GM23338 (cell line): Measurements from ENCODE around the gene SASH1. TPM values are rescaled to one million over a fixed set of nuclear protein-coding genes. Genes with fewer than 3 reads are reported as not detected.

Experiments used
- ATAC-seq: fragments of 200-7000 bp; cut with Tn5 transposase; 3 replicates; pipeline ENCODE4 v1.9.1; 2020
- DNase-seq: peaks from one replicate; pipeline ENCODE4 v3.0.0-alpha.2; 2015; ENCODE audit warnings: low spot score
- H2AFZ ChIP-seq: fragments of 200-600 bp; sonication (generic); 2 replicates; pipeline ENCODE4 v1.8.0; 2016; ENCODE audit warnings: antibody characterized with exemption, mild to moderate bottlenecking, moderate library complexity
- H3F3A ChIP-seq: fragments of 200-600 bp; sonication (generic); replicated peaks from 2 replicates; pipeline ENCODE4 v1.8.0; 2017; ENCODE audit warnings: antibody characterized with exemption, mixed run types, low read depth
- H3K27ac ChIP-seq: fragments of 200-600 bp; sonication (generic); 2 replicates; pipeline ENCODE4 v1.6.1; 2016; ENCODE audit warnings: low read depth
- H3K27me3 ChIP-seq: fragments of 200-600 bp; sonication (generic); 2 replicates; pipeline ENCODE4 v1.8.0; 2016; ENCODE audit warnings: mild to moderate bottlenecking, mixed run types, moderate library complexity; ENCODE audit not compliant: insufficient read depth
- H3K36me3 ChIP-seq: fragments of 200-600 bp; sonication (generic); 2 replicates; pipeline ENCODE4 v1.8.0; 2016; ENCODE audit warnings: mild to moderate bottlenecking; ENCODE audit not compliant: insufficient read depth
- H3K4me1 ChIP-seq: fragments of 200-600 bp; sonication (generic); 2 replicates; pipeline ENCODE4 v1.8.0; 2016; ENCODE audit warnings: mild to moderate bottlenecking, moderate library complexity; ENCODE audit not compliant: insufficient read depth
- H3K4me2 ChIP-seq: fragments of 200-600 bp; sonication (generic); 2 replicates; pipeline ENCODE4 v1.7.1; 2017; ENCODE audit warnings: mixed run types
- H3K4me3 ChIP-seq: fragments of 200-600 bp; sonication (generic); 2 replicates; pipeline ENCODE4 v1.6.1; 2016; ENCODE audit warnings: mixed run types
- H3K79me2 ChIP-seq: fragments of 200-600 bp; sonication (generic); replicated peaks from 2 replicates; pipeline ENCODE4 v1.8.0; 2017; ENCODE audit warnings: mild to moderate bottlenecking; ENCODE audit not compliant: insufficient read depth
- H3K9me2 ChIP-seq: fragments of 200-600 bp; sonication (generic); 2 replicates; pipeline ENCODE4 v1.8.0; 2017; ENCODE audit not compliant: insufficient read depth
- H4K20me1 ChIP-seq: fragments of 200-600 bp; sonication (generic); replicated peaks from 2 replicates; pipeline ENCODE4 v1.8.0; 2017; ENCODE audit warnings: mild to moderate bottlenecking; ENCODE audit not compliant: insufficient read depth
- H3K27ac Mint-ChIP-seq: 2 replicates; pipeline ENCODE4 v1.8.0; 2020; ENCODE audit warnings: inconsistent platforms, mild to moderate bottlenecking, moderate library complexity, mixed read lengths
- H3K27me3 Mint-ChIP-seq: 3 replicates; pipeline ENCODE4 v1.8.0; 2022; ENCODE audit warnings: low read depth, mild to moderate bottlenecking, moderate library complexity, mixed read lengths, inconsistent platforms; ENCODE audit not compliant: insufficient read depth, poor library complexity
- H3K36me3 Mint-ChIP-seq: 3 replicates; pipeline ENCODE4 v1.8.0; 2021; ENCODE audit warnings: low read depth, mild to moderate bottlenecking, inconsistent platforms, moderate library complexity, mixed read lengths
- H3K4me1 Mint-ChIP-seq: 3 replicates; pipeline ENCODE4 v1.8.0; 2020; ENCODE audit warnings: mild to moderate bottlenecking, inconsistent platforms, mixed read lengths
- H3K4me3 Mint-ChIP-seq: 3 replicates; pipeline ENCODE4 v1.8.0; 2021; ENCODE audit warnings: moderate library complexity, mild to moderate bottlenecking, inconsistent platforms, mixed read lengths
- H3K9me3 Mint-ChIP-seq: 3 replicates; pipeline ENCODE4 v1.8.0; 2020; ENCODE audit warnings: moderate library complexity, mild to moderate bottlenecking, inconsistent platforms, mixed read lengths
- ETS1 ChIP-seq: IDR thresholded peaks from 2 replicates; pipeline ENCODE4 v1.6.1; 2016; ENCODE audit warnings: antibody characterized with exemption
- EZH2 ChIP-seq: fragments of 200-600 bp; sonication (generic); IDR thresholded peaks from one replicate; pipeline ENCODE4 v1.8.0; 2017; ENCODE audit warnings: antibody characterized with exemption, mild to moderate bottlenecking, low read depth; ENCODE audit not compliant: unreplicated experiment
- JUNB ChIP-seq: IDR thresholded peaks from one replicate; pipeline ENCODE4 v1.6.1; 2016; ENCODE audit warnings: antibody characterized with exemption; ENCODE audit not compliant: unreplicated experiment
- NANOG ChIP-seq: IDR thresholded peaks from 2 replicates; pipeline ENCODE4 v1.6.1; 2016; ENCODE audit warnings: antibody characterized with exemption, borderline replicate concordance
- POLR2AphosphoS5 ChIP-seq: IDR thresholded peaks from 2 replicates; pipeline ENCODE4 v1.6.1; 2016; ENCODE audit warnings: antibody characterized with exemption, low read depth
- REST ChIP-seq: IDR thresholded peaks from one replicate; pipeline ENCODE4 v1.6.1; 2018; ENCODE audit warnings: antibody characterized with exemption; ENCODE audit not compliant: unreplicated experiment
- STAT1 ChIP-seq: IDR thresholded peaks from one replicate; pipeline ENCODE4 v1.6.1; 2016; ENCODE audit warnings: antibody characterized with exemption; ENCODE audit not compliant: unreplicated experiment
- ZNF114 ChIP-seq: fragments of 250-450 bp; sonication (Bioruptor Pico); IDR thresholded peaks from 2 replicates; pipeline ENCODE4 v1.5.0; 2020; ENCODE audit warnings: mild to moderate bottlenecking, moderate library complexity
- ZNF331 ChIP-seq: fragments of 250-450 bp; sonication (Bioruptor Pico); IDR thresholded peaks from 2 replicates; pipeline ENCODE4 v1.5.0; 2020; ENCODE audit warnings: low read depth, mild to moderate bottlenecking, moderate library complexity
- ZNF462 ChIP-seq: fragments of 250-450 bp; sonication (Bioruptor Pico); IDR thresholded peaks from 2 replicates; pipeline ENCODE4 v1.5.0; 2020; ENCODE audit warnings: mild to moderate bottlenecking, moderate library complexity
- polyA plus RNA-seq: library from polyadenylated mRNA; unstranded; fragments of >200 nt; fragmentation: Nextera tagmentation; extraction: Ambion mirVana; gene quantifications from 2 replicates; pipeline ENCODE4 v1.2.1, GENCODE V29; 2016
- total RNA-seq: library from RNA; depleted of rRNA; stranded (reverse); fragments of >200 nt; shearing (Covaris generic); gene quantifications from 2 replicates; pipeline ENCODE4 v1.2.3, GENCODE V29; 2014

Gene SASH1
- total and polyA plus RNA-seq, 2 experiments from 2014 or later = 8.2 to 30.2 TPM

GRCh38 chr6:148379481-148379880 lies 36.8 kb downstream of the SASH1 start:
- Mint-ChIP-seq H3K4me1 (peaks cover 31% of the 10 kb centered on the region), H3K36me3 (peaks cover 3% of the 10 kb centered on the region; the same call in 2 of the 3 replicates), H3K4me3 (no peak overlapping the region), H3K9me3 (no peaks in the 10 kb centered on the region; the same call in 1 of the 3 replicates), H3K27me3 (peaks cover 1% of the 10 kb centered on the region), H3K27ac (no peak overlapping the region)
- no peaks in the 10 kb centered on the region for H3K9me2 ChIP-seq
- H3K4me2 ChIP-seq = no peak overlapping the region
- no peak overlapping the region for H3K4me3 ChIP-seq
- peaks cover 4% of the 10 kb centered on the region; the same call in 1 of the 2 replicates for H4K20me1 ChIP-seq
- H2AFZ ChIP-seq = no peak overlapping the region
- H3K27me3 ChIP-seq = no peaks in the 10 kb centered on the region
- H3F3A ChIP-seq = no peaks in the 10 kb centered on the region
- H3K4me1 ChIP-seq = peaks cover 19% of the 10 kb centered on the region
- ATAC-seq = no peak
- H3K79me2 ChIP-seq = peaks cover 72% of the 10 kb centered on the region
- no peaks in the 10 kb centered on the region for H3K36me3 ChIP-seq
- no peak for DNase-seq
- H3K27ac ChIP-seq = no peak overlapping the region
- TF ChIP-seq POLR2AphosphoS5 = no peak

- Mint-ChIP-seq H3K4me1 (peaks cover 36% of the 10 kb centered on the region), H3K27ac (no peak overlapping the region)
- peaks cover 79% of the 10 kb centered on the region for H3K79me2 ChIP-seq
- TF ChIP-seq ZNF114 (CRISPR knock-in tag) (no peak), POLR2AphosphoS5 (no peak), ZNF331 (CRISPR knock-in tag) (no peak), JUNB (no peak), ZNF462 (no peak), EZH2 (no peak), STAT1 (no peak), ETS1 (no peak), NANOG (no peak), REST (no peak)
These were observed 37.5 kb downstream of the SASH1 start for GRCh38 chr6:148379966-148380713.

More at GRCh38 chr6:148379966-148380713, 37.5 kb downstream of the SASH1 start:
- no peak overlapping the region for H3K4me2 ChIP-seq
- Mint-ChIP-seq H3K27me3 (peaks cover 1% of the 10 kb centered on the region), H3K36me3 (peaks cover 3% of the 10 kb centered on the region; the same call in 2 of the 3 replicates), H3K4me3 (no peak overlapping the region), H3K9me3 (no peaks in the 10 kb centered on the region; the same call in 1 of the 3 replicates)
- no peak for DNase-seq
- H3K4me1 ChIP-seq = peaks cover 26% of the 10 kb centered on the region
- H2AFZ ChIP-seq = no peak overlapping the region
- H3K9me2 ChIP-seq = no peaks in the 10 kb centered on the region
- ATAC-seq = no peak
- no peaks in the 10 kb centered on the region for H3K27me3 ChIP-seq
- no peaks in the 10 kb centered on the region for H3F3A ChIP-seq
- H4K20me1 ChIP-seq = peaks cover 4% of the 10 kb centered on the region; the same call in 1 of the 2 replicates
- no peaks in the 10 kb centered on the region for H3K36me3 ChIP-seq
- no peak overlapping the region for H3K27ac ChIP-seq
- no peak overlapping the region for H3K4me3 ChIP-seq
